K562 (cell line): ENCODE data around the gene CNOT6. TPM values are rescaled to one million over a fixed set of nuclear protein-coding genes. Genes with fewer than 3 reads are reported as not detected.

Source experiments
- CBFA2T2 ChIP-seq: fragments of 450-650 bp; conservative IDR thresholded peaks from 2 replicates; pipeline ENCODE4 v1.6.1; 2017; ENCODE audit warnings: mild to moderate bottlenecking
- CCNT2 ChIP-seq: IDR thresholded peaks from 2 replicates; pipeline ENCODE4 v1.6.1; 2011; ENCODE audit warnings: borderline replicate concordance, low read depth, mild to moderate bottlenecking, moderate library complexity, mixed read lengths, low read length; ENCODE audit not compliant: insufficient read length; ENCODE audit errors: extremely low read depth
- ERF ChIP-seq: fragments of 450-650 bp; formaldehyde crosslinking; IDR thresholded peaks from 2 replicates; pipeline ENCODE4 v1.4.0; 2020; ENCODE audit warnings: mild to moderate bottlenecking, mixed read lengths
- GATAD2B ChIP-seq: fragments of 450-650 bp; IDR thresholded peaks from 2 replicates; pipeline ENCODE4 v1.6.1; 2017; ENCODE audit warnings: mild to moderate bottlenecking, borderline replicate concordance
- NELFE ChIP-seq: IDR thresholded peaks from 2 replicates; pipeline ENCODE4 v1.6.1; 2011; ENCODE audit warnings: mild to moderate bottlenecking; ENCODE audit not compliant: insufficient read depth, insufficient read length
- NR2F6 ChIP-seq: fragments of 450-650 bp; formaldehyde crosslinking; IDR thresholded peaks from 2 replicates; pipeline ENCODE4 v1.4.0; 2020; ENCODE audit warnings: mild to moderate bottlenecking
- SAP30 ChIP-seq: fragments of 200-600 bp; sonication (generic); IDR thresholded peaks from 2 replicates; pipeline ENCODE4 v1.6.1; 2012; ENCODE audit warnings: borderline replicate concordance, low read depth, mild to moderate bottlenecking, moderate library complexity, low read length, control low read depth, inconsistent platforms; ENCODE audit not compliant: insufficient read depth, poor library complexity, severe bottlenecking
- SIX5 ChIP-seq, 2 experiments: IDR thresholded peaks; 2 replicates each; pipeline ENCODE4 v1.6.1; 2011; ENCODE audit warnings: low read length in 2 of 2, borderline replicate concordance in 1 of 2, low read depth in 1 of 2, mild to moderate bottlenecking in 1 of 2, moderate library complexity in 1 of 2; ENCODE audit not compliant: insufficient read depth in 1 of 2
- TSC22D4 ChIP-seq: fragments of 450-650 bp; IDR thresholded peaks from 2 replicates; pipeline ENCODE4 v1.6.1; 2016; ENCODE audit warnings: missing genetic modification characterization, missing biosample characterization, control low read depth
- ZKSCAN3 ChIP-seq: fragments of 250-450 bp; sonication (Bioruptor Pico); IDR thresholded peaks from 2 replicates; pipeline ENCODE4 v1.4.0; 2020
- ZNF263 ChIP-seq: sonication (generic); formaldehyde crosslinking; IDR thresholded peaks from 2 replicates; pipeline ENCODE4 v1.8.0; 2022; ENCODE audit warnings: mild to moderate bottlenecking, missing genetic modification reagents, borderline replicate concordance
- ZNF282 ChIP-seq: sonication (generic); formaldehyde crosslinking; IDR thresholded peaks from 2 replicates; pipeline ENCODE4 v1.8.1; 2023; ENCODE audit warnings: missing genetic modification reagents
- ZNF717 ChIP-seq: fragments of 250-450 bp; sonication (Bioruptor Pico); IDR thresholded peaks from 2 replicates; pipeline ENCODE4 v1.5.0; 2021
- polyA plus RNA-seq, 8 experiments: library from polyadenylated mRNA; depleted of rRNA in 4 of 8; stranded (reverse) in 5 of 8; unstranded in 3 of 8; fragments of >200 nt; fragmentation: Nextera tagmentation in 2 of 8; fragmentation: Illumina TruSeq in 1 of 8; extraction: Ambion mirVana in 2 of 8; extraction: Trizol in 1 of 8; gene quantifications; 2 replicates each; pipeline versions ENCODE4 v1.2.1 to v1.2.3, GENCODE V29; 2011 to 2014; ENCODE audit warnings: inconsistent platforms in 1 of 8, missing spikeins in 1 of 8
- total RNA-seq, 7 experiments: library from RNA; depleted of rRNA in 6 of 7; stranded (reverse); fragments of >200 nt in 6 of 7; fragmentation: Illumina TruSeq in 2 of 7; extraction: Trizol in 2 of 7; gene quantifications; 2 replicates each; pipeline versions ENCODE4 v1.2.1 to v1.2.3, GENCODE V29; 2011 to 2021; ENCODE audit warnings: low replicate concordance in 1 of 7
- TF ChIP-seq, protein P1 (sequence below): fragments of 250-450 bp; sonication (Bioruptor Pico); IDR thresholded peaks from 2 replicates; pipeline ENCODE4 v1.4.0; 2020
- TF ChIP-seq, protein P2 (sequence below): fragments of 250-450 bp; sonication (Bioruptor Pico); IDR thresholded peaks from 2 replicates; pipeline ENCODE4 v1.8.0; 2021; ENCODE audit warnings: mild to moderate bottlenecking, moderate library complexity
- TF ChIP-seq, protein P3 (sequence below), 2 experiments: fragments of 450-650 bp; IDR thresholded peaks; 2 replicates each; pipeline ENCODE4 v1.6.1; 2016
- TF ChIP-seq, protein P4 (sequence below): sonication (generic); formaldehyde crosslinking; IDR thresholded peaks from 2 replicates; pipeline ENCODE4 v1.4.0; 2020; ENCODE audit warnings: mild to moderate bottlenecking, missing genetic modification reagents
- TF ChIP-seq, protein P5 (sequence below): fragments of 250-450 bp; sonication (Bioruptor Pico); IDR thresholded peaks from 2 replicates; pipeline ENCODE4 v1.8.0; 2022; ENCODE audit warnings: moderate library complexity, mild to moderate bottlenecking, inconsistent platforms

Gene CNOT6
- total and polyA plus RNA-seq, 9 of the 15 experiments (the other 6 are each of a cell fraction or from before 2014, with no cell fraction given) = 4.9 to 32.4 (median 14.0) TPM

DNA sequence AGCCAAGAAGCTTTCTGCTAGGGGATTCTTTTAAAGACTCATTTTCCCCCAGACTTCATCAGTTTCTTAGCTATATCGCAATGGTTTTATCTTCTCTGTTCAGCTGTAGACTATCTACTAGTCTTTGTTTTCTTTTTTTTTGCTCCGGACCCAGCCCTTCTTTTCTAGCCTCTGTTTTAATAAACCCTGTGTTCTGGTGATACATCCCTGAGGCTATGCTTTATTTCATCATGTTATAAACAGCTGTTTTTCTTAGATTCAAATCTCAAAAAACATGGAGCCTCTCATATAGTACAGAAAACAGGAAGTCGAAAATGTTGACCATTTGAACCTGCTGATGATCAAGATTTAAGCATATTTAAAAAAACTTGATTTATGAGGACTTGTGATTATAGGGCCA is 59.4 kb downstream of the CNOT6 start (continued):
- TF ChIP-seq, protein P1, sequence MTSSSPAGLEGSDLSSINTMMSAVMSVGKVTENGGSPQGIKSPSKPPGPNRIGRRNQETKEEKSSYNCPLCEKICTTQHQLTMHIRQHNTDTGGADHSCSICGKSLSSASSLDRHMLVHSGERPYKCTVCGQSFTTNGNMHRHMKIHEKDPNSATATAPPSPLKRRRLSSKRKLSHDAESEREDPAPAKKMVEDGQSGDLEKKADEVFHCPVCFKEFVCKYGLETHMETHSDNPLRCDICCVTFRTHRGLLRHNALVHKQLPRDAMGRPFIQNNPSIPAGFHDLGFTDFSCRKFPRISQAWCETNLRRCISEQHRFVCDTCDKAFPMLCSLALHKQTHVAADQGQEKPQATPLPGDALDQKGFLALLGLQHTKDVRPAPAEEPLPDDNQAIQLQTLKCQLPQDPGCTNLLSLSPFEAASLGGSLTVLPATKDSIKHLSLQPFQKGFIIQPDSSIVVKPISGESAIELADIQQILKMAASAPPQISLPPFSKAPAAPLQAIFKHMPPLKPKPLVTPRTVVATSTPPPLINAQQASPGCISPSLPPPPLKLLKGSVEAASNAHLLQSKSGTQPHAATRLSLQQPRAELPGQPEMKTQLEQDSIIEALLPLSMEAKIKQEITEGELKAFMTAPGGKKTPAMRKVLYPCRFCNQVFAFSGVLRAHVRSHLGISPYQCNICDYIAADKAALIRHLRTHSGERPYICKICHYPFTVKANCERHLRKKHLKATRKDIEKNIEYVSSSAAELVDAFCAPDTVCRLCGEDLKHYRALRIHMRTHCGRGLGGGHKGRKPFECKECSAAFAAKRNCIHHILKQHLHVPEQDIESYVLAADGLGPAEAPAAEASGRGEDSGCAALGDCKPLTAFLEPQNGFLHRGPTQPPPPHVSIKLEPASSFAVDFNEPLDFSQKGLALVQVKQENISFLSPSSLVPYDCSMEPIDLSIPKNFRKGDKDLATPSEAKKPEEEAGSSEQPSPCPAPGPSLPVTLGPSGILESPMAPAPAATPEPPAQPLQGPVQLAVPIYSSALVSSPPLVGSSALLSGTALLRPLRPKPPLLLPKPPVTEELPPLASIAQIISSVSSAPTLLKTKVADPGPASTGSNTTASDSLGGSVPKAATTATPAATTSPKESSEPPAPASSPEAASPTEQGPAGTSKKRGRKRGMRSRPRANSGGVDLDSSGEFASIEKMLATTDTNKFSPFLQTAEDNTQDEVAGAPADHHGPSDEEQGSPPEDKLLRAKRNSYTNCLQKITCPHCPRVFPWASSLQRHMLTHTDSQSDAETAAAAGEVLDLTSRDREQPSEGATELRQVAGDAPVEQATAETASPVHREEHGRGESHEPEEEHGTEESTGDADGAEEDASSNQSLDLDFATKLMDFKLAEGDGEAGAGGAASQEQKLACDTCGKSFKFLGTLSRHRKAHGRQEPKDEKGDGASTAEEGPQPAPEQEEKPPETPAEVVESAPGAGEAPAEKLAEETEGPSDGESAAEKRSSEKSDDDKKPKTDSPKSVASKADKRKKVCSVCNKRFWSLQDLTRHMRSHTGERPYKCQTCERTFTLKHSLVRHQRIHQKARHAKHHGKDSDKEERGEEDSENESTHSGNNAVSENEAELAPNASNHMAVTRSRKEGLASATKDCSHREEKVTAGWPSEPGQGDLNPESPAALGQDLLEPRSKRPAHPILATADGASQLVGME (CRISPR knock-in tag) = no peak
- TF ChIP-seq NR2F6 (no peak), CCNT2 (no peak), GATAD2B (no peak), NELFE (no peak), ZNF282 (CRISPR knock-in tag) (no peak), ZNF717 (CRISPR knock-in tag) (no peak), ZKSCAN3 (CRISPR knock-in tag) (no peak), ERF (no peak), CBFA2T2 (peak; percentile 77), SIX5 (IDR thresholded peaks at IDR 0.05; ENCODE audit: borderline replicate concordance in 1 of 2, insufficient read depth in 1 of 2, low read depth in 1 of 2, low read length in 2 of 2) (no peak), SAP30 (no peak), TSC22D4 (no peak), ZNF263 (no peak)
- TF ChIP-seq, protein P2, sequence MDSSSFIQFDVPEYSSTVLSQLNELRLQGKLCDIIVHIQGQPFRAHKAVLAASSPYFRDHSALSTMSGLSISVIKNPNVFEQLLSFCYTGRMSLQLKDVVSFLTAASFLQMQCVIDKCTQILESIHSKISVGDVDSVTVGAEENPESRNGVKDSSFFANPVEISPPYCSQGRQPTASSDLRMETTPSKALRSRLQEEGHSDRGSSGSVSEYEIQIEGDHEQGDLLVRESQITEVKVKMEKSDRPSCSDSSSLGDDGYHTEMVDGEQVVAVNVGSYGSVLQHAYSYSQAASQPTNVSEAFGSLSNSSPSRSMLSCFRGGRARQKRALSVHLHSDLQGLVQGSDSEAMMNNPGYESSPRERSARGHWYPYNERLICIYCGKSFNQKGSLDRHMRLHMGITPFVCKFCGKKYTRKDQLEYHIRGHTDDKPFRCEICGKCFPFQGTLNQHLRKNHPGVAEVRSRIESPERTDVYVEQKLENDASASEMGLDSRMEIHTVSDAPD (CRISPR knock-in tag) = no peak
- TF ChIP-seq, protein P3, sequence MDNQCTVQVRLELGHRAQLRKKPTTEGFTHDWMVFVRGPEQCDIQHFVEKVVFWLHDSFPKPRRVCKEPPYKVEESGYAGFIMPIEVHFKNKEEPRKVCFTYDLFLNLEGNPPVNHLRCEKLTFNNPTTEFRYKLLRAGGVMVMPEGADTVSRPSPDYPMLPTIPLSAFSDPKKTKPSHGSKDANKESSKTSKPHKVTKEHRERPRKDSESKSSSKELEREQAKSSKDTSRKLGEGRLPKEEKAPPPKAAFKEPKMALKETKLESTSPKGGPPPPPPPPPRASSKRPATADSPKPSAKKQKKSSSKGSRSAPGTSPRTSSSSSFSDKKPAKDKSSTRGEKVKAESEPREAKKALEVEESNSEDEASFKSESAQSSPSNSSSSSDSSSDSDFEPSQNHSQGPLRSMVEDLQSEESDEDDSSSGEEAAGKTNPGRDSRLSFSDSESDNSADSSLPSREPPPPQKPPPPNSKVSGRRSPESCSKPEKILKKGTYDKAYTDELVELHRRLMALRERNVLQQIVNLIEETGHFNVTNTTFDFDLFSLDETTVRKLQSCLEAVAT (IDR thresholded peaks at IDR 0.05) = 0 out of 4 replicates have a peak, but pooled peaks have one; percentile 20 to 31
- TF ChIP-seq, protein P4, sequence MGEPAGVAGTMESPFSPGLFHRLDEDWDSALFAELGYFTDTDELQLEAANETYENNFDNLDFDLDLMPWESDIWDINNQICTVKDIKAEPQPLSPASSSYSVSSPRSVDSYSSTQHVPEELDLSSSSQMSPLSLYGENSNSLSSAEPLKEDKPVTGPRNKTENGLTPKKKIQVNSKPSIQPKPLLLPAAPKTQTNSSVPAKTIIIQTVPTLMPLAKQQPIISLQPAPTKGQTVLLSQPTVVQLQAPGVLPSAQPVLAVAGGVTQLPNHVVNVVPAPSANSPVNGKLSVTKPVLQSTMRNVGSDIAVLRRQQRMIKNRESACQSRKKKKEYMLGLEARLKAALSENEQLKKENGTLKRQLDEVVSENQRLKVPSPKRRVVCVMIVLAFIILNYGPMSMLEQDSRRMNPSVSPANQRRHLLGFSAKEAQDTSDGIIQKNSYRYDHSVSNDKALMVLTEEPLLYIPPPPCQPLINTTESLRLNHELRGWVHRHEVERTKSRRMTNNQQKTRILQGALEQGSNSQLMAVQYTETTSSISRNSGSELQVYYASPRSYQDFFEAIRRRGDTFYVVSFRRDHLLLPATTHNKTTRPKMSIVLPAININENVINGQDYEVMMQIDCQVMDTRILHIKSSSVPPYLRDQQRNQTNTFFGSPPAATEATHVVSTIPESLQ (CRISPR knock-in tag) = no peak
- TF ChIP-seq, protein P5, sequence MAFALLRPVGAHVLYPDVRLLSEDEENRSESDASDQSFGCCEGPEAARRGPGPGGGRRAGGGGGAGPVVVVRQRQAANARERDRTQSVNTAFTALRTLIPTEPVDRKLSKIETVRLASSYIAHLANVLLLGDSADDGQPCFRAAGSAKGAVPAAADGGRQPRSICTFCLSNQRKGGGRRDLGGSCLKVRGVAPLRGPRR (CRISPR knock-in tag) = no peak
